GM12873 (cell line): Measurements from ENCODE around the gene SMIM28.

ENCODE experiments used
- TF ChIP-seq, protein P1 (sequence below): IDR thresholded peaks from 2 replicates; pipeline ENCODE4 v1.5.1; 2012; ENCODE audit warnings: low read depth, mild to moderate bottlenecking, moderate library complexity, low read length, control low read depth; ENCODE audit not compliant: insufficient read depth; ENCODE audit errors: missing control alignments

Gene SMIM28

GRCh38 chr6:138349891-138350290 lies 27.8 kb upstream of the SMIM28 start:
- TF ChIP-seq, protein P1, sequence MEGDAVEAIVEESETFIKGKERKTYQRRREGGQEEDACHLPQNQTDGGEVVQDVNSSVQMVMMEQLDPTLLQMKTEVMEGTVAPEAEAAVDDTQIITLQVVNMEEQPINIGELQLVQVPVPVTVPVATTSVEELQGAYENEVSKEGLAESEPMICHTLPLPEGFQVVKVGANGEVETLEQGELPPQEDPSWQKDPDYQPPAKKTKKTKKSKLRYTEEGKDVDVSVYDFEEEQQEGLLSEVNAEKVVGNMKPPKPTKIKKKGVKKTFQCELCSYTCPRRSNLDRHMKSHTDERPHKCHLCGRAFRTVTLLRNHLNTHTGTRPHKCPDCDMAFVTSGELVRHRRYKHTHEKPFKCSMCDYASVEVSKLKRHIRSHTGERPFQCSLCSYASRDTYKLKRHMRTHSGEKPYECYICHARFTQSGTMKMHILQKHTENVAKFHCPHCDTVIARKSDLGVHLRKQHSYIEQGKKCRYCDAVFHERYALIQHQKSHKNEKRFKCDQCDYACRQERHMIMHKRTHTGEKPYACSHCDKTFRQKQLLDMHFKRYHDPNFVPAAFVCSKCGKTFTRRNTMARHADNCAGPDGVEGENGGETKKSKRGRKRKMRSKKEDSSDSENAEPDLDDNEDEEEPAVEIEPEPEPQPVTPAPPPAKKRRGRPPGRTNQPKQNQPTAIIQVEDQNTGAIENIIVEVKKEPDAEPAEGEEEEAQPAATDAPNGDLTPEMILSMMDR: no peak

DNA sequence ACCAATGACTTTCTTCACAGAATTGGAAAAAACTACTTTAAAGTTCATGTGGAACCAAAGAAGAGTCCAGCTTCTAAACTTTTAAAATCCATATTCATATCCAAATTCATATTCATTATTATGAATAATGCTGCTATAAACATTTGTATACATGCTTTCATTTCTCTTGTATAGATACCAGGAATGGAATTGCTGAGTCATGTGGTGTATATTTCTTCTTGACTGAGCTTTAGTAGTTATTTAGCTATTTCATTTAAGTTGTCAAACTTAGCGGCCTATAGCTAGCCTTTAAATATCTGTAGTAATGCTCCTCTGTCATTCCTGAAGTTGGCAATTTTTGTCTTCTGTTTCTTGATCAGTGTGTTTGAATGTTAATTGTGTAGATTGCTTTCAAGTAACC lies 19.8 kb upstream of the SMIM28 start:
- TF ChIP-seq, protein P1: no peak

GRCh38 chr6:138370631-138371451 lies 6.9 kb upstream of the SMIM28 start:
- TF ChIP-seq, protein P1: no peak

DNA sequence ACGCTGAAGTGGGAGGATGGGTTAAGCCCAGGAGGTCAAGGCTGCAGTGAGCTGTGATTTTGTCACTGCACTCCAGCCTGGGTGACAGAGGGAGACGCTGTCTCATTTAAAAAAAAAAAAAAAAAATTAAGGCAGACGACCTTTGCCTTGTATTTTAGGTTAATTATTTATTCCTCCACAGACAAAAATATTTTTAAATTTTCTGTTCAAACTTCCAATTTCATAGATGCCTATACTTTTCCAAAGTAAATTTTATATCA lies 6.3 kb upstream of the SMIM28 start:
- TF ChIP-seq, protein P1: no peak

- TF ChIP-seq, protein P1: no peak
Measured at GRCh38 chr6:138371720-138372119, 6.0 kb upstream of the SMIM28 start.

- TF ChIP-seq, protein P1: no peak
Measured at GRCh38 chr6:138372711-138373463, 4.8 kb upstream of the SMIM28 start.

GRCh38 chr6:138374230-138374629 lies 3.5 kb upstream of the SMIM28 start:
- TF ChIP-seq, protein P1: no peak
